Muscle of leg (tissue), 11 donors: Measurements from ENCODE around the gene ZFYVE28. TPM values are rescaled to one million over a fixed set of nuclear protein-coding genes. Genes with fewer than 3 reads are reported as not detected.

Experiments used
- DNase-seq: peaks from one replicate; pipeline ENCODE4 v3.0.0; 2013
- H3K27ac ChIP-seq: one replicate; pipeline ENCODE4 v1.5.1; 2013; ENCODE audit warnings: mild to moderate bottlenecking, low read length, control low read depth
- H3K27me3 ChIP-seq: one replicate; pipeline ENCODE4 v1.6.1; 2013; ENCODE audit warnings: low read length; ENCODE audit not compliant: control insufficient read depth, insufficient read depth
- H3K36me3 ChIP-seq: one replicate; pipeline ENCODE4 v1.6.1; 2013; ENCODE audit warnings: low read length; ENCODE audit not compliant: control insufficient read depth, insufficient read depth
- H3K4me1 ChIP-seq: one replicate; pipeline ENCODE4 v1.6.1; 2013; ENCODE audit warnings: low read length; ENCODE audit not compliant: control insufficient read depth, insufficient read depth
- H3K4me3 ChIP-seq: one replicate; pipeline ENCODE4 v1.5.1; 2013; ENCODE audit warnings: low read length, control low read depth
- H3K9me3 ChIP-seq: replicated peaks from 2 replicates; pipeline ENCODE4 v1.6.1; 2013; ENCODE audit warnings: low read depth, low read length; ENCODE audit not compliant: control insufficient read depth
- WGBS: methylation state at CpG from one replicate; pipeline ENCODE4 v1.1.5; 2013; ENCODE audit warnings: missing lambda C conversion rate; ENCODE audit not compliant: insufficient coverage; 5-methylcytosine and 5-hydroxymethylcytosine counted together
- polyA plus RNA-seq, 8 donors: library from polyadenylated mRNA; unstranded; fragments of 120-200 nt; gene quantifications; one replicate each; pipeline versions ENCODE4 v1.2.1 to v1.2.3, GENCODE V29; 2013; ENCODE audit warnings: inconsistent platforms in 1 of 8, low replicate concordance in 1 of 8; ENCODE audit not compliant: insufficient read length in 8 of 8, insufficient read depth in 1 of 8
- total RNA-seq: library from RNA; stranded (reverse); fragments of 120-200 nt; gene quantifications from one replicate; pipeline ENCODE4 v1.2.4, GENCODE V29; 2013

The ZFYVE28 gene
- total and polyA plus RNA-seq, 9 donors: 0.94 to 3.1 (median 1.6) TPM

- no peaks in the 10 kb centered on the region for H3K9me3 ChIP-seq
- no peaks in the 10 kb centered on the region for H3K4me1 ChIP-seq
- no peak overlapping the region for H3K4me3 ChIP-seq
- WGBS: 86% methylated on average over 2 of the region's 3 CpGs
- no peak for DNase-seq
- H3K27me3 ChIP-seq: peaks cover 6% of the 10 kb centered on the region
- no peaks in the 10 kb centered on the region for H3K36me3 ChIP-seq
- no peak overlapping the region for H3K27ac ChIP-seq
Observed at GRCh38 chr4:2378898-2379297, 39.5 kb downstream of the ZFYVE28 start.

- H3K4me3 ChIP-seq: no peak overlapping the region
- H3K36me3 ChIP-seq: no peaks in the 10 kb centered on the region
- peaks cover 8% of the 10 kb centered on the region for H3K27me3 ChIP-seq
- no peaks in the 10 kb centered on the region for H3K9me3 ChIP-seq
- H3K4me1 ChIP-seq: no peaks in the 10 kb centered on the region
- 43% methylated on average over 5 of the region's 5 CpGs for WGBS
- peak; percentile 52 for DNase-seq
- H3K27ac ChIP-seq: no peak overlapping the region
Observed at GRCh38 chr4:2378401-2378800, 40.0 kb downstream of the ZFYVE28 start.

- H3K27me3 ChIP-seq: peaks cover 8% of the 10 kb centered on the region
- H3K9me3 ChIP-seq: no peaks in the 10 kb centered on the region
Observed at GRCh38 chr4:2377241-2377640, 41.2 kb downstream of the ZFYVE28 start.

GRCh38 chr4:2375427-2375826, 43.0 kb downstream of the ZFYVE28 start:
- Histone ChIP-seq H3K4me1 (no peaks in the 10 kb centered on the region), H3K9me3 (no peaks in the 10 kb centered on the region), H3K27ac (no peak overlapping the region), H3K4me3 (no peak overlapping the region), H3K27me3 (peaks cover 8% of the 10 kb centered on the region), H3K36me3 (no peaks in the 10 kb centered on the region)
- no peak for DNase-seq
- 69% methylated on average over 7 of the region's 10 CpGs for WGBS

More at GRCh38 chr4:2377241-2377640, 41.2 kb downstream of the ZFYVE28 start:
- no peak overlapping the region for H3K27ac ChIP-seq
- 86% methylated on average over 10 of the region's 14 CpGs for WGBS
- DNase-seq: no peak
- no peak overlapping the region for H3K4me3 ChIP-seq
- no peaks in the 10 kb centered on the region for H3K36me3 ChIP-seq
- no peaks in the 10 kb centered on the region for H3K4me1 ChIP-seq

GRCh38 chr4:2373532-2373931, 44.9 kb downstream of the ZFYVE28 start:
- 97% methylated on average over 5 of the region's 7 CpGs for WGBS
- Histone ChIP-seq H3K27ac (no peak overlapping the region), H3K9me3 (peaks cover 7% of the 10 kb centered on the region), H3K27me3 (peaks cover 7% of the 10 kb centered on the region), H3K4me1 (no peaks in the 10 kb centered on the region), H3K4me3 (no peak overlapping the region), H3K36me3 (no peaks in the 10 kb centered on the region)
- no peak for DNase-seq

GRCh38 chr4:2372488-2373030, 45.9 kb downstream of the ZFYVE28 start:
- H3K27ac ChIP-seq: no peak overlapping the region
- 78% methylated on average over 8 of the region's 14 CpGs for WGBS
- peaks cover 7% of the 10 kb centered on the region for H3K9me3 ChIP-seq
- no peak for DNase-seq
- peaks cover 9% of the 10 kb centered on the region for H3K27me3 ChIP-seq
- no peaks in the 10 kb centered on the region for H3K36me3 ChIP-seq
- H3K4me1 ChIP-seq: peaks cover under 1% of the 10 kb centered on the region
- no peak overlapping the region for H3K4me3 ChIP-seq

- no peaks in the 10 kb centered on the region for H3K36me3 ChIP-seq
- no peak overlapping the region for H3K27ac ChIP-seq
- peaks cover 7% of the 10 kb centered on the region for H3K9me3 ChIP-seq
- 62% methylated on average over 22 of the region's 27 CpGs for WGBS
- no peak for DNase-seq
- H3K4me3 ChIP-seq: no peak overlapping the region
- peaks cover 12% of the 10 kb centered on the region for H3K27me3 ChIP-seq
- peaks cover 7% of the 10 kb centered on the region for H3K4me1 ChIP-seq
Observed at GRCh38 chr4:2371765-2372487, 46.5 kb downstream of the ZFYVE28 start.

- Histone ChIP-seq H3K9me3 (peaks cover 7% of the 10 kb centered on the region), H3K36me3 (no peaks in the 10 kb centered on the region), H3K27me3 (peaks cover 15% of the 10 kb centered on the region), H3K4me3 (no peak overlapping the region), H3K4me1 (peaks cover 19% of the 10 kb centered on the region), H3K27ac (no peak overlapping the region)
- DNase-seq: no peak
- 80% methylated on average over 18 of the region's 26 CpGs for WGBS
Observed at GRCh38 chr4:2370597-2371320, 47.7 kb downstream of the ZFYVE28 start.

- Histone ChIP-seq H3K27me3 (peaks cover 15% of the 10 kb centered on the region), H3K4me1 (peaks cover 34% of the 10 kb centered on the region), H3K27ac (no peak overlapping the region), H3K36me3 (no peaks in the 10 kb centered on the region), H3K4me3 (no peak overlapping the region), H3K9me3 (peaks cover 7% of the 10 kb centered on the region)
- 95% methylated on average over 4 of the region's 4 CpGs for WGBS
- no peak for DNase-seq
Observed at GRCh38 chr4:2368746-2369437, 49.6 kb downstream of the ZFYVE28 start.

- 78% methylated on average over 7 of the region's 7 CpGs for WGBS
- Histone ChIP-seq H3K4me1 (peaks cover 46% of the 10 kb centered on the region), H3K27me3 (peaks cover 13% of the 10 kb centered on the region), H3K4me3 (no peak overlapping the region), H3K27ac (no peak overlapping the region), H3K36me3 (no peaks in the 10 kb centered on the region), H3K9me3 (peaks cover 7% of the 10 kb centered on the region)
- DNase-seq: no peak
Observed at GRCh38 chr4:2367626-2368025, 50.8 kb downstream of the ZFYVE28 start.
